DND-41 (cell line): ENCODE measurements around the gene DDX24.

Experiments
- CTCF ChIP-seq: IDR thresholded peaks from 2 replicates; pipeline ENCODE4 v1.5.1; 2012; ENCODE audit warnings: borderline replicate concordance, low read length, moderate library complexity, mild to moderate bottlenecking; ENCODE audit not compliant: poor library complexity, severe bottlenecking; ENCODE audit errors: extremely low read depth
- EZH2 ChIP-seq: IDR thresholded peaks from 3 replicates; pipeline ENCODE4 v1.6.1; 2012; ENCODE audit warnings: borderline replicate concordance, low read depth, mild to moderate bottlenecking, moderate library complexity, low read length, inconsistent platforms; ENCODE audit not compliant: severe bottlenecking

GRCh38 chr14:94112513-94113063 lies 31.6 kb upstream of the DDX24 start:
- no peak for TF ChIP-seq EZH2
- no peak for TF ChIP-seq CTCF
